ENCODE data around the gene KIAA2012. TPM values are rescaled to one million over a fixed set of nuclear protein-coding genes. Genes with fewer than 3 reads are reported as not detected.

The KIAA2012 gene
- under 1 TPM in 3 of 4 donors, not detected in 1; 0.15 to 0.76 (median 0.26) TPM for total RNA-seq

GRCh38 chr2:202072737-202073401, at the start of gene KIAA2012:
KIAA2012 (plus strand) TSS chr2:202073255; CDS start chr2:202073628, 373 bp downstream.
- TF ChIP-seq POLR2A (IDR thresholded peaks at IDR 0.05), result no peak
- TF ChIP-seq, protein P1, sequence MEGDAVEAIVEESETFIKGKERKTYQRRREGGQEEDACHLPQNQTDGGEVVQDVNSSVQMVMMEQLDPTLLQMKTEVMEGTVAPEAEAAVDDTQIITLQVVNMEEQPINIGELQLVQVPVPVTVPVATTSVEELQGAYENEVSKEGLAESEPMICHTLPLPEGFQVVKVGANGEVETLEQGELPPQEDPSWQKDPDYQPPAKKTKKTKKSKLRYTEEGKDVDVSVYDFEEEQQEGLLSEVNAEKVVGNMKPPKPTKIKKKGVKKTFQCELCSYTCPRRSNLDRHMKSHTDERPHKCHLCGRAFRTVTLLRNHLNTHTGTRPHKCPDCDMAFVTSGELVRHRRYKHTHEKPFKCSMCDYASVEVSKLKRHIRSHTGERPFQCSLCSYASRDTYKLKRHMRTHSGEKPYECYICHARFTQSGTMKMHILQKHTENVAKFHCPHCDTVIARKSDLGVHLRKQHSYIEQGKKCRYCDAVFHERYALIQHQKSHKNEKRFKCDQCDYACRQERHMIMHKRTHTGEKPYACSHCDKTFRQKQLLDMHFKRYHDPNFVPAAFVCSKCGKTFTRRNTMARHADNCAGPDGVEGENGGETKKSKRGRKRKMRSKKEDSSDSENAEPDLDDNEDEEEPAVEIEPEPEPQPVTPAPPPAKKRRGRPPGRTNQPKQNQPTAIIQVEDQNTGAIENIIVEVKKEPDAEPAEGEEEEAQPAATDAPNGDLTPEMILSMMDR (IDR thresholded peaks at IDR 0.05), result no peak
- DNase-seq, result no peak
- Histone ChIP-seq H3K4me3 (no peak within 1 kb of the TSS), H3K9me3 (no peaks in the 10 kb centered on the region), H3K27me3 (no peaks in the 10 kb centered on the region), H3K27ac (no peak within 1 kb of the TSS), H3K36me3 (no peaks in the 10 kb centered on the region), H3K4me1 (no peaks in the 10 kb centered on the region)
- intact Hi-C loops (cut with DNase I; ENCODE audit: low total_unique reads), result no loop called here

GRCh38 chr2:202023904-202024266, 49.2 kb upstream of the KIAA2012 start:
- intact Hi-C loops (cut with DNase I; ENCODE audit: low total_unique reads), result no loop called here

DNA sequence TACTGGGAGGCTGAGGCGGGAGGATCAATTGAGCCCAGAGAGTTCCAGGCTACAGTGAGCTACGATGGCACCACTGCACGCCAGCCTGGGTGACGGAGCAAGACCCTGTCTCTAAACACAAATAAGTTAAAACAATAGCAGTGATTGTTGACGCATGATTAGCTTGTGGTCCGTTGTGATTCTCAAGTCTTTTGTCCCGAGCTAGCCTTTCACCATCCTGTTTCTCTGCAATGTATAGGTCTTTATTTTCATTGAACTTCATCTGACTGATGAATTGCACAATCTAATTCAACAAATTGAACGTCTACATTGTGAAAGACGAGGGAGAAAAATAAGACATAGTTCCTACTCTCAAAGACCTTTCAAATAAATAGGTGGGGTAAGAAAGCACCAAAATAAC, 48.2 kb upstream of the KIAA2012 start:
- intact Hi-C loops (cut with DNase I; ENCODE audit: low total_unique reads), result no loop called here
- Histone ChIP-seq H3K27me3 (no peaks in the 10 kb centered on the region), H3K4me3 (no peak overlapping the region), H3K27ac (no peak overlapping the region), H3K4me1 (no peaks in the 10 kb centered on the region), H3K36me3 (no peaks in the 10 kb centered on the region), H3K9me3 (no peaks in the 10 kb centered on the region)
- no peak for DNase-seq
- TF ChIP-seq POLR2A (IDR thresholded peaks at IDR 0.05), result no peak
- TF ChIP-seq, protein P1 (IDR thresholded peaks at IDR 0.05), result no peak

More at GRCh38 chr2:202023904-202024266, 49.2 kb upstream of the KIAA2012 start:
- no peaks in the 10 kb centered on the region for H3K9me3 ChIP-seq
- H3K4me3 ChIP-seq, result no peak overlapping the region
- H3K27me3 ChIP-seq, result no peaks in the 10 kb centered on the region
- no peak for TF ChIP-seq POLR2A (IDR thresholded peaks at IDR 0.05)
- TF ChIP-seq, protein P1 (IDR thresholded peaks at IDR 0.05), result no peak
- no peaks in the 10 kb centered on the region for H3K36me3 ChIP-seq
- H3K4me1 ChIP-seq, result no peaks in the 10 kb centered on the region
- no peak overlapping the region for H3K27ac ChIP-seq
- no peak for DNase-seq

- H3K4me3 ChIP-seq, result no peak overlapping the region
- H3K4me1 ChIP-seq, result no peaks in the 10 kb centered on the region
- intact Hi-C loops (cut with DNase I; ENCODE audit: low total_unique reads), result no loop called here
- DNase-seq, result no peak
- H3K36me3 ChIP-seq, result no peaks in the 10 kb centered on the region
- TF ChIP-seq POLR2A (IDR thresholded peaks at IDR 0.05), result no peak
- TF ChIP-seq, protein P1 (IDR thresholded peaks at IDR 0.05), result no peak
- H3K27ac ChIP-seq, result no peak overlapping the region
- no peaks in the 10 kb centered on the region for H3K9me3 ChIP-seq
- no peaks in the 10 kb centered on the region for H3K27me3 ChIP-seq
Observed at GRCh38 chr2:202025816-202026215, 47.2 kb upstream of the KIAA2012 start.

DNA sequence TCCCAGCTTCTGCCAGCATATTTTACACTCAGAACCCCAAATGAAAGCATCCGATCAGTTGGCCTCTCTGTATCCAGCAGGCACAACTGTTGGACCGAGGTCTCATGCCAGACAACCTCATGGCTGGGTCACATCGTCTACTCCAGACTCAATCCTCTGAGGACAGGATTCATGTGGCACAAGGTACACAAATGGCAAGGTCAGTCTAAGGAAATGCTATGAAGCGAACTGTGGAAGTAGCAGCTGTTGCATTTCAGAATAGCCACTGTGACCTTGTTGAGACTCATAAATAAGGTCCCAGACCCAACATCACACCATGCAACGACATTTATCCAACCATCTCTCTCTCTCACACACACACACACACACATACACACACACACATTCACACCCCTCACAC, 46.5 kb upstream of the KIAA2012 start:
- intact Hi-C loops (cut with DNase I; ENCODE audit: low total_unique reads), result no loop called here
- DNase-seq, result no peak
- Histone ChIP-seq H3K27me3 (no peaks in the 10 kb centered on the region), H3K36me3 (no peaks in the 10 kb centered on the region), H3K4me3 (no peak overlapping the region), H3K4me1 (no peaks in the 10 kb centered on the region), H3K27ac (no peak overlapping the region), H3K9me3 (no peaks in the 10 kb centered on the region)
- TF ChIP-seq, protein P1 (IDR thresholded peaks at IDR 0.05), result no peak
- no peak for TF ChIP-seq POLR2A (IDR thresholded peaks at IDR 0.05)

Measured in uterus (tissue), 4 donors.